Upper lobe of left lung (tissue), 6 donors: ENCODE measurements around the gene LCN15. TPM values are rescaled to one million over a fixed set of nuclear protein-coding genes. Genes with fewer than 3 reads are reported as not detected.

ENCODE experiments used
- ATAC-seq, 2 donors: fragments of 200-7000 bp; cut with Tn5 transposase; one replicate each; pipeline ENCODE4 v1.9.1; 2022; ENCODE audit warnings: mild to moderate bottlenecking in 2 of 2, moderate library complexity in 2 of 2; ENCODE audit not compliant: low FRiP score in 2 of 2
- DNase-seq, 2 donors: peaks; one replicate each; pipeline ENCODE4 v3.0.0-alpha.2; 2019 to 2020
- H3K27ac ChIP-seq, 4 donors: fragments of 200-600 bp; sonication (generic); one replicate each; pipeline ENCODE4 v1.5.1; 2016 to 2019
- H3K27me3 ChIP-seq, 4 donors: fragments of 200-600 bp; sonication (generic); one replicate each; pipeline ENCODE4 v1.5.1; 2017 to 2019
- H3K36me3 ChIP-seq, 4 donors: fragments of 200-600 bp; sonication (generic); one replicate each; pipeline ENCODE4 v1.5.1; 2016 to 2019
- H3K4me1 ChIP-seq, 4 donors: fragments of 200-600 bp; sonication (generic); one replicate each; pipeline ENCODE4 v1.5.1; 2018 to 2019
- H3K4me3 ChIP-seq, 4 donors: fragments of 200-600 bp; sonication (generic); one replicate each; pipeline ENCODE4 v1.5.1; 2017 to 2019; ENCODE audit warnings: mild to moderate bottlenecking in 2 of 4, moderate library complexity in 1 of 4
- H3K9me3 ChIP-seq, 4 donors: fragments of 200-600 bp; sonication (generic); one replicate each; pipeline ENCODE4 v1.5.1; 2018 to 2019
- EP300 ChIP-seq, 4 donors: sonication (generic); formaldehyde crosslinking; IDR thresholded peaks; one replicate each; pipeline ENCODE4 v1.5.1; 2017; ENCODE audit warnings: antibody characterized with exemption in 4 of 4, control low read depth in 2 of 4
- POLR2A ChIP-seq, 4 donors: fragments of 450-650 bp; IDR thresholded peaks; one replicate each; pipeline ENCODE4 v1.5.1; 2016 to 2017; ENCODE audit warnings: antibody characterized with exemption in 4 of 4, mild to moderate bottlenecking in 2 of 4
- POLR2AphosphoS5 ChIP-seq, 2 donors: sonication (generic); formaldehyde crosslinking; IDR thresholded peaks; one replicate each; pipeline ENCODE4 v1.5.1; 2017; ENCODE audit warnings: antibody characterized with exemption in 2 of 2
- whole genome bisulfite sequencing, 2 donors: methylation state at CpG; one replicate each; pipeline ENCODE4 v1.1.5; 2017 to 2018; 5-methylcytosine and 5-hydroxymethylcytosine counted together
- total RNA-seq, 6 donors: library from RNA; depleted of rRNA in 4 of 6; stranded (reverse); fragments of >200 nt in 4 of 6; gene quantifications; one replicate each; pipeline versions ENCODE4 v1.1.0 to v1.2.1, GENCODE V29; 2016 to 2021
- TF ChIP-seq, protein P1 (sequence below), 6 experiments: fragments of 450-650 bp in 4 of 6; fragments of 200-600 bp in 2 of 6; sonication (generic) in 2 of 6; IDR thresholded peaks; one replicate each; pipeline ENCODE4 v1.5.1; 2016 to 2019; ENCODE audit warnings: antibody characterized with exemption in 6 of 6
- donor health status: DM: no; HTN: no; CAD: no; lungs with moderate emphysema.
- donor health status: DM: no; HTN: yes; CAD: no; lungs with severe emphysema.

LCN15 gene
- total RNA-seq, 6 donors from 2014 or later = 0.23 TPM; not detected in 5

DNA sequence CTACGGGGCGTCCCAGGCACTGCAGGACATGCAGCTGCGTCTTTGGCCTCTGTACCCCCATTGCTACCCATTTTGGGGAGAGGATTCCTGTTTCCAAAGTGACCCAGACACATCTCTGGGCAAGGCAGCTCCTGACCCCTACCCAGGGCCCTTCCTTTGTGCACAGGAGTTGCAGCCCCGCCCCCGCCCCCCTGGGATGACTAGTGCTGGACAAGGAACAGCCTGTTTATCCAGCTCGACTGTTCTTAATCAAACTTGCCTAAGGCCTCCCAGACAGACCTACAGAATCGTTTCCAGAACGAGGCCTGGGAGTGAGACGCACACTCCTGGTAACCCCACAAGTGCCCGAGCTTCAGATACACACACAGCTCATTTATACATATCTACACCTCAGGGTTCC lies 38.7 kb downstream of the LCN15 start:
- 74 to 82% methylated on average over 3 to 9 of the region's 10 CpGs for WGBS, 2 donors
- ATAC-seq = no peak
- H3K4me3 ChIP-seq = peak overlapping the region in 1 of 4 donors; percentile 93
- H3K27me3 ChIP-seq = no peaks in the 10 kb centered on the region
- H3K36me3 ChIP-seq = peaks cover 27 to 52% (median 48%) of the 10 kb centered on the region in 4 donors
- no peaks in the 10 kb centered on the region for H3K9me3 ChIP-seq
- peaks cover 46 to 77% (median 53%) of the 10 kb centered on the region in 4 donors for H3K4me1 ChIP-seq
- no peak for DNase-seq
- H3K27ac ChIP-seq = peak overlapping the region in 2 of 4 donors; percentile 55 to 89
- no peak for TF ChIP-seq POLR2A (IDR thresholded peaks at IDR 0.05)
- no peak for TF ChIP-seq EP300 (IDR thresholded peaks at IDR 0.05)
- TF ChIP-seq, protein P1, sequence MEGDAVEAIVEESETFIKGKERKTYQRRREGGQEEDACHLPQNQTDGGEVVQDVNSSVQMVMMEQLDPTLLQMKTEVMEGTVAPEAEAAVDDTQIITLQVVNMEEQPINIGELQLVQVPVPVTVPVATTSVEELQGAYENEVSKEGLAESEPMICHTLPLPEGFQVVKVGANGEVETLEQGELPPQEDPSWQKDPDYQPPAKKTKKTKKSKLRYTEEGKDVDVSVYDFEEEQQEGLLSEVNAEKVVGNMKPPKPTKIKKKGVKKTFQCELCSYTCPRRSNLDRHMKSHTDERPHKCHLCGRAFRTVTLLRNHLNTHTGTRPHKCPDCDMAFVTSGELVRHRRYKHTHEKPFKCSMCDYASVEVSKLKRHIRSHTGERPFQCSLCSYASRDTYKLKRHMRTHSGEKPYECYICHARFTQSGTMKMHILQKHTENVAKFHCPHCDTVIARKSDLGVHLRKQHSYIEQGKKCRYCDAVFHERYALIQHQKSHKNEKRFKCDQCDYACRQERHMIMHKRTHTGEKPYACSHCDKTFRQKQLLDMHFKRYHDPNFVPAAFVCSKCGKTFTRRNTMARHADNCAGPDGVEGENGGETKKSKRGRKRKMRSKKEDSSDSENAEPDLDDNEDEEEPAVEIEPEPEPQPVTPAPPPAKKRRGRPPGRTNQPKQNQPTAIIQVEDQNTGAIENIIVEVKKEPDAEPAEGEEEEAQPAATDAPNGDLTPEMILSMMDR (IDR thresholded peaks at IDR 0.05) = no peak
- TF ChIP-seq POLR2AphosphoS5 (IDR thresholded peaks at IDR 0.05) = no peak

DNA sequence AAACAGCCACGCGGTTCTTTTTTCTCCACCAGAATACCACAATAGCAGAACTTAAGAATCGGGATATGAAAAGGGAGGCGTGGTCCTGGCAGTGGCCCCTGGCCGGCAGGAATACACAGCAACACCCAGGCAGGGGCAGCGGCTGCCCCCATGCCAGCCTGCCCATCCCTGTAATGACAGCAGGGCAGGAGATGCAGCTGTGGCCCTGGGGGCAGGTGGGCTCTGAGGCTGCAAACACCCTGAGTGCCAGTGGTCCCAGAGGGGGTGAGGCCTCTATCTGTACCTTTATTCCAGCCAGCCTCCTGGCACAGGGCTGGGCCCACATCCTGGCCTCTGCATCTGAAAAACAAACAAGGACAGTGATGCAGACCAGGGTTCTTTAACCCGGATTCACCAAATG lies 39.5 kb downstream of the LCN15 start:
- peaks cover 53 to 86% (median 61%) of the 10 kb centered on the region in 4 donors for H3K4me1 ChIP-seq
- peak overlapping the region in 1 of 4 donors; percentile 16 for H3K4me3 ChIP-seq

DNA sequence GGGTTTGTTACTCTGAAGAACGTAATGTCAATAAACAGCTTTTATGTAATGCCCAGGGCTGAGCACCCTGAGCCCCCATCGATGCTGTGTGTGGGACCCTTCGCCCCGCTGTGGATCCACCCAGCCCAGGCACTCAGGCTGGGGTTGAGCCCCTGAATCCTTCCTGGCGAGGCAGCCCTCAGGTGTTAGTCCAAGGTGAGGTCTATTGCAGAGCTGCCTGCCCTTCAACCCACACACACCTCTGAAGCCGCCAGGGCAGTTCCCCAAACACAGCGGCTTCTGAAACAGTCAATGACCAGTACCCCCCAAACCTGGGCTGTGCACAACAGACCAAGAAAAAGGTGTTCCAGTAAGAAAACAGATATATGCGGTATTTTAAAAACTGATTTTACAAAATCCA lies 40.3 kb downstream of the LCN15 start:
- TF ChIP-seq, protein P1 (IDR thresholded peaks at IDR 0.05) = no peak
- no peak for TF ChIP-seq POLR2AphosphoS5 (IDR thresholded peaks at IDR 0.05)
- no peak for TF ChIP-seq EP300 (IDR thresholded peaks at IDR 0.05)
- no peak for TF ChIP-seq POLR2A (IDR thresholded peaks at IDR 0.05)
- ATAC-seq = no peak
- no peak for DNase-seq
- 93 to 95% methylated on average over 8 of the region's 8 CpGs for WGBS, 2 donors
- Histone ChIP-seq H3K9me3 (no peaks in the 10 kb centered on the region), H3K4me1 (peaks cover 58 to 90% (median 67%) of the 10 kb centered on the region in 4 donors), H3K36me3 (peaks cover 27 to 52% (median 48%) of the 10 kb centered on the region in 4 donors), H3K27ac (peak overlapping the region in 1 of 4 donors; percentile 21), H3K27me3 (no peaks in the 10 kb centered on the region), H3K4me3 (no peak overlapping the region)

More for the DNA sequence above, 39.5 kb downstream of the LCN15 start:
- Histone ChIP-seq H3K36me3 (peaks cover 27 to 52% (median 48%) of the 10 kb centered on the region in 4 donors), H3K27me3 (no peaks in the 10 kb centered on the region), H3K9me3 (no peaks in the 10 kb centered on the region), H3K27ac (no peak overlapping the region)
- TF ChIP-seq EP300 (IDR thresholded peaks at IDR 0.05) (no peak), POLR2AphosphoS5 (IDR thresholded peaks at IDR 0.05) (no peak), POLR2A (IDR thresholded peaks at IDR 0.05) (no peak)
- TF ChIP-seq, protein P1 (IDR thresholded peaks at IDR 0.05) = no peak
- 72 to 75% methylated on average over 6 to 7 of the region's 7 CpGs for WGBS, 2 donors
- no peak for DNase-seq
- ATAC-seq = no peak

DNA sequence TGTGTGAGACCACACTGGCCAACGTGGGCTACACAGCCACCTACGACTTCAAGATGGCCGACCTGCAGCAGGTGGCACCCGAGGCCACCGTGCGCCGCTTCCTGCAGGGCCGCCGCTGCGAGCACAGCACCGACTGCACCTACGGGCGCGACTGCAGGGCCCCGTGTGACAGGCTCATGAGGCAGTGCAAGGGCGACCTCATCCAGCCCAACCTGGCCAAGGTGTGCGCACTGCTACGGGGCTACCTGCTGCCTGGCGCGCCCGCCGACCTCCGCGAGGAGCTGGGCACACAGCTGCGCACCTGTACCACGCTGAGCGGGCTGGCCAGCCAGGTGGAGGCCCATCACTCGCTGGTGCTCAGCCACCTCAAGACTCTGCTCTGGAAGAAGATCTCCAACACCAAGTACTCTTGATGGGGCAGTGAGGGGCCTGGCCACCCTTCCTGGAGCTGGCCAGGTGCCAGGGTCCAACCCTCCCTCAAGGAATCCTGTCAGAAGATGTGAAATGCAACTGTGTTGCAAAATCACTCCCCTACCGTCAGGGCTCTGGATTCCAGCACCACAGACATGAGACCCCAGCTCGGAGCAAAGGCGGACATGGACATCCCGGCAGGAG lies 40.8 kb downstream of the LCN15 start:
- ATAC-seq (no peak), DNase-seq (peak in 1 of 2 donors; percentile 77)
- Histone ChIP-seq H3K9me3 (no peaks in the 10 kb centered on the region), H3K4me1 (peaks cover 56 to 88% (median 65%) of the 10 kb centered on the region in 4 donors), H3K27ac (peak overlapping the region in 1 of 4 donors; percentile 83), H3K36me3 (peaks cover 27 to 52% (median 48%) of the 10 kb centered on the region in 4 donors), H3K4me3 (no peak overlapping the region), H3K27me3 (no peaks in the 10 kb centered on the region)
- TF ChIP-seq EP300 (IDR thresholded peaks at IDR 0.05) = no peak
- TF ChIP-seq, protein P1 (IDR thresholded peaks at IDR 0.05) = no peak
- TF ChIP-seq POLR2AphosphoS5 (IDR thresholded peaks at IDR 0.05) = no peak
- TF ChIP-seq POLR2A (IDR thresholded peaks at IDR 0.05) = no peak
- WGBS, 2 donors = 91 to 92% methylated on average over 17 to 31 of the region's 32 CpGs
